ENCODE data around the gene ASNS.

DNA sequence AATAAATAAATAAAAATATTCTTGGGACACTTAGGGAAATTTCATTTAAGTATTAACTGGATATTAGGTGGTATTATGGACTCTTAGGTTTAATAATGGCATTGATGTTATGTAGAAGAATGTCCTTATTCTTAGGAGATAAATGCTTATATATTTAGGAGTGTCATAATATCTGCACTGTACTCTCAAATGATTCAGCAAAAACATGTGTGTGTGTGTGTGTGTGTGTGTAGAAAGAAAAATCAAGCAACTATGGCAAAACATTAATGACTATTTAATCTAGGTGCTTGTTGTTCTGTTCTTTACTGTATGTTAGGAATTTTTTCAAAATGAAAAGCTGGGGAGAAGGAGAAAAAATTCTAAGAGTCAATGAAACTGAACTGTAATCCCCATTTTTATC, 3.9 kb downstream of the ASNS start:
- TF ChIP-seq, protein P1, sequence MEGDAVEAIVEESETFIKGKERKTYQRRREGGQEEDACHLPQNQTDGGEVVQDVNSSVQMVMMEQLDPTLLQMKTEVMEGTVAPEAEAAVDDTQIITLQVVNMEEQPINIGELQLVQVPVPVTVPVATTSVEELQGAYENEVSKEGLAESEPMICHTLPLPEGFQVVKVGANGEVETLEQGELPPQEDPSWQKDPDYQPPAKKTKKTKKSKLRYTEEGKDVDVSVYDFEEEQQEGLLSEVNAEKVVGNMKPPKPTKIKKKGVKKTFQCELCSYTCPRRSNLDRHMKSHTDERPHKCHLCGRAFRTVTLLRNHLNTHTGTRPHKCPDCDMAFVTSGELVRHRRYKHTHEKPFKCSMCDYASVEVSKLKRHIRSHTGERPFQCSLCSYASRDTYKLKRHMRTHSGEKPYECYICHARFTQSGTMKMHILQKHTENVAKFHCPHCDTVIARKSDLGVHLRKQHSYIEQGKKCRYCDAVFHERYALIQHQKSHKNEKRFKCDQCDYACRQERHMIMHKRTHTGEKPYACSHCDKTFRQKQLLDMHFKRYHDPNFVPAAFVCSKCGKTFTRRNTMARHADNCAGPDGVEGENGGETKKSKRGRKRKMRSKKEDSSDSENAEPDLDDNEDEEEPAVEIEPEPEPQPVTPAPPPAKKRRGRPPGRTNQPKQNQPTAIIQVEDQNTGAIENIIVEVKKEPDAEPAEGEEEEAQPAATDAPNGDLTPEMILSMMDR (IDR thresholded peaks at IDR 0.05; ENCODE audit: borderline replicate concordance, extremely low read depth, low read length, poor library complexity, severe bottlenecking): no peak
- TF ChIP-seq EZH2 (IDR thresholded peaks at IDR 0.05; ENCODE audit: borderline replicate concordance, low read depth, low read length, severe bottlenecking): no peak

Data from DND-41 (cell line).